Raji (cell line): ENCODE measurements around the gene LY6G5C.

Experiments used
- POLR2A ChIP-seq: IDR thresholded peaks from 2 replicates; pipeline ENCODE4 v1.6.1; 2011; ENCODE audit warnings: low read depth, low read length, control low read depth; ENCODE audit not compliant: insufficient read depth

Gene LY6G5C

DNA sequence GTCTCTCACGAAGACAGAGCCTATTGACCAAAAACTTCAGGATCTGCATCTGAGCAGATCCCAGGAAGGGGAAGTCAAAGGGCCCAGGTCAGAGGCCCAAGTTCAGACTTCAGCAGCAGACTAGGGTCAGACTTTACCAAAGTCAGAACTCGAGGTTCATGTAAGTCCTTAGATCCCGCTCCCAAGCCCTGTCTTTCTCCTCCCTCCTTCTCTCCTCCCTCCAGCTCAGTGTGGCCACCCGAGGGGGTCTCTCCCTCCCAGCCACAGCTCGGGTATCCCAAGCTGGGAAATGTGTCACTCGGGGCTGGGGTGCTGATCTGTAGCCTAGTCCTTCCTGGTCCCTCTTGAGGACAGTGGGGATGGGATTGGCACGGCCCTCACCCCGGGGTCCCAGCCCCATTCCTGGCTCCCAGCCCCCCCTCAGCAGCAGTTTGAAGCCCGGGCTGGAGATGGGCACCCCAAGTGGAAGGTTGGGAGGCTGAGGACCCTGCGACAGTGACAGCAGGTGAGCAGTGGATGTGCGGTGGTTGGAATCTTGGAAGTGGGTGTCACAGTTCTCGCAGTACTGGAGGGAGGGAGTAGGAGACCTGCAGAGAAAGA is 18.6 kb downstream of the LY6G5C start:
- no peak for TF ChIP-seq POLR2A

GRCh38 chr6:31661262-31662123 is 19.4 kb downstream of the LY6G5C start:
- TF ChIP-seq POLR2A = no peak

DNA sequence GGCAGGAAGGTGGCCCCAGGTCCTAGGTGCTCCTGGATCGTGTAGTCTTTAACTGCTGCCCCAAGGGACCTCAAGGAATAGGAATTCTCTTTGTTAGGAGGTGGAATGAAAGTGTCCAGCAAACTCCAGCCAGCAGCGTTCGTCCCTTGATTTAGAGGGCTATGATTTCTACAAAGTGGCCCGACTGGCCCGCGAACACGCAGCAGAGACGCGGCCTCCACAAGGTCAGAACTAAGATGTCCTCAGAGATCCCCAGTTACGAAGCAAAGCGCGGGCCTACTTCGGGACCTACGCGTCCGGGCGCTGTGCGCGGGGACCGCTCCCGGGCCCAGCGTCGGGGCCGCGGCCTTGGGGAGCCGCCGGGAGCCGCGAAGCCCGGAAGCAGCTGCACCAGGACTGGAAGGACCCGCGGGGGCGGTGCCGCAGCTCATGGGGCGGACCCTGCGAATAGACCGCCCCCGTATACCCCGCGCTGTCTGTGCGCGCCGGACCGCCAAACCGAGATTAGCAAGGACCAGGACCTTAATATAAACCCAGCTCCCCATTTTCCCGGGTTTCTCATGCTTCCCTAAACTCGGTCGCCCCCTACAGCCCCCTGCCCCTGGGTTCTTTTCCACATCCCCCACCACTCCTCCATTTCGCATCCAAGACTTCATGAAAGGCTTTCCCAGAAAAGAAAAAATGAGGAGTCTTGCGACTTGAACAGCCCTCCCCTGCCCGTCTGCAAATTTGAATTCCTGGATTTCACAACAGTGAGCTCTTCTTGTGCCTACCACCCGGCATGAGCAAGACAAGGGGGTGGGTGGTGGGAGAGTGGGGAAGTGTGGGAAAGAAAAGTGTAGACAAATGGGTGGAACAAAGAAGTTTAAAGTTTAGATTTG is 20.2 kb downstream of the LY6G5C start, which contains the start of gene C6orf47:
Gene C6orf47 (minus strand): TSS at position 398 of the 881 bp plus-strand sequence. CDS start 831 bp downstream, outside the sequence.
- peak; percentile 85 for TF ChIP-seq POLR2A

- no peak for TF ChIP-seq POLR2A
These were observed 21.1 kb downstream of the LY6G5C start for GRCh38 chr6:31659649-31660380.

GRCh38 chr6:31658983-31659648 is 21.8 kb downstream of the LY6G5C start:
- no peak for TF ChIP-seq POLR2A

- TF ChIP-seq POLR2A = no peak
These were observed 22.6 kb downstream of the LY6G5C start for GRCh38 chr6:31658158-31658688.

DNA sequence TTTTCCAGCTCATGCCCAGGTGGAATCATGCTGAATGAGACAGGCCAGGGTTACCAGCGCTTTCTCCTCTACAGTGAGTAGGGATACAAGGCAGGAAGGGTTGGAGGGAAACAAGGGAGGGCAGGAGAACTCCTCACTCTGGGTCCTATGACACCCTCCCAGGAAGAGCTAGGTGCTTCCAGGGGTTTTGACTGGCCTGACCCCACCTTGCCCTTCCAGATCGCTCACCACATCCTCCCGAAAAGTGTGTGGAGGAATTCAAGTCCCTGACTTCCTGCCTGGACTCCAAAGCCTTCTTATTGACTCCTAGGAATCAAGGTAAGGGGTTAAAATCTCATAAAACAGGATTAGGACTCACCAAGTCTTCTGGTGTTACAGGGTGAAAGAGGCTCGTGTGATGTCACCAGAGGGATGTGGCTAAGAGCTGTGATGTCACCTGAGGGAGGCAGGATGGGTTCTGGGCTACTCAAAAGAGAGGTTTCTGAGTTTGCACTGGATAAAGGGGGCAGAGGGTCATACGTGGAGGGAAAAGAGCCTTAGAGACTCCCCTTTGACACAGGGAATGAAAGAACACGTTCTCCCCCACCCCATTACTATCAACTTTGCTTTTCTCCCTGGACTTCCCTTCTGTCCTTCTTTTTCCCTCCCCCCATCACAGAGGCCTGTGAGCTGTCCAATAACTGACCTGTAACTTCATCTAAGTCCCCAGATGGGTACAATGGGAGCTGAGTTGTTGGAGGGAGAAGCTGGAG is 23.3 kb downstream of the LY6G5C start:
- TF ChIP-seq POLR2A = no peak

- TF ChIP-seq POLR2A = no peak
These were observed 25.3 kb downstream of the LY6G5C start, which contains the start of gene APOM for GRCh38 chr6:31655349-31656237. TSS of gene APOM (plus strand) at chr6:31655894. CDS start at chr6:31655967, 73 bp downstream.

DNA sequence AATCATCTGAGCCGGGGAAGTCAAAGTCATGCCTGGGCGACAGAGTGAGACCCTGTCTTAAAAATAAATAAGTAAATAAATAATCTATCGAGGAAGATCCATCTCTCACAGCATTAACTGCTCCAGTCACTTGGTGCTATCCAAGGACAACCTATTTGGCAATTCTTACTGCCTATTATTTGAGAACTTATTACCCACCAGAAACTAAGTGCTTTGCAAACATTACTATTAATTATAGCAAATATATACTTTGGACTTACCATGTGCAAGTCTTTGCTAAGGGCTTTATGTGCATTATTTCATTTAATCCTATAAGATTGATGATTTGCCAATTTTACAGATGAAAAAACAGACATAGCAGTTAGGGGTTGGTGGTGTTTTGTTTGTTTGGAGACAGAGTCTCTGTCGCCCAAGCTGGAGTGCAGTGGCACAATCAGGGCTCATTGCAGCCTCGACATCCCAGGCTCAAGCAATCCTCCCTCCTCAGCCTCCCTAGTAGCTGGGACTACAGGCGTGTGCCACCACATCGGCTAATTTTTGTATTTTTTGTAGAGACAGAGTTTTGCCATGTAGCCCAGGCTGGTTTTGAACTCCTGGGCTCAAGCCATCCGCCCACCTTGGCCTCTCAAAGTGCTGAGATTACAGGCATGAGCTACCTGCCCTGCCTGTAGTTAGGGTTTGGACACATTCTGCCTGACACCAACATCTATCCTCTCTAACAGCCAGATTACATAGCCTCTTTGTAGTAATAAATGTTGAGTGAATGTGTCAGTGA is 26.1 kb downstream of the LY6G5C start:
- TF ChIP-seq POLR2A = no peak

- peak; percentile 68 for TF ChIP-seq POLR2A
These were observed 27.7 kb downstream of the LY6G5C start for GRCh38 chr6:31652925-31653724.
